VCaP (cell line): ENCODE data around the gene IRF9.

Source experiments
- H3K27ac ChIP-seq: fragments of 450-650 bp; 2 replicates; pipeline ENCODE4 v1.5.1; 2017
- CTCF ChIP-seq: fragments of 450-650 bp; conservative IDR thresholded peaks from 2 replicates; pipeline ENCODE4 v1.5.1; 2017; ENCODE audit warnings: mild to moderate bottlenecking, moderate library complexity

Gene IRF9

GRCh38 chr14:24177041-24177825, 16.2 kb downstream of the IRF9 start:
- no peak for TF ChIP-seq CTCF
- H3K27ac ChIP-seq = no peak overlapping the region

- TF ChIP-seq CTCF = no peak
- H3K27ac ChIP-seq = no peak overlapping the region
These were observed 16.8 kb downstream of the IRF9 start for GRCh38 chr14:24177891-24178290.

GRCh38 chr14:24178399-24179178, 17.5 kb downstream of the IRF9 start:
- H3K27ac ChIP-seq = no peak overlapping the region
- TF ChIP-seq CTCF = no peak

GRCh38 chr14:24179294-24179960, 18.4 kb downstream of the IRF9 start:
- TF ChIP-seq CTCF = no peak
- H3K27ac ChIP-seq = no peak overlapping the region

GRCh38 chr14:24179961-24180796, 19.1 kb downstream of the IRF9 start:
- no peak overlapping the region for H3K27ac ChIP-seq
- no peak for TF ChIP-seq CTCF

- no peak for TF ChIP-seq CTCF
- no peak overlapping the region for H3K27ac ChIP-seq
These were observed 20.5 kb downstream of the IRF9 start for GRCh38 chr14:24181371-24182077.
